ENCODE results near the gene COX8A.

DNA sequence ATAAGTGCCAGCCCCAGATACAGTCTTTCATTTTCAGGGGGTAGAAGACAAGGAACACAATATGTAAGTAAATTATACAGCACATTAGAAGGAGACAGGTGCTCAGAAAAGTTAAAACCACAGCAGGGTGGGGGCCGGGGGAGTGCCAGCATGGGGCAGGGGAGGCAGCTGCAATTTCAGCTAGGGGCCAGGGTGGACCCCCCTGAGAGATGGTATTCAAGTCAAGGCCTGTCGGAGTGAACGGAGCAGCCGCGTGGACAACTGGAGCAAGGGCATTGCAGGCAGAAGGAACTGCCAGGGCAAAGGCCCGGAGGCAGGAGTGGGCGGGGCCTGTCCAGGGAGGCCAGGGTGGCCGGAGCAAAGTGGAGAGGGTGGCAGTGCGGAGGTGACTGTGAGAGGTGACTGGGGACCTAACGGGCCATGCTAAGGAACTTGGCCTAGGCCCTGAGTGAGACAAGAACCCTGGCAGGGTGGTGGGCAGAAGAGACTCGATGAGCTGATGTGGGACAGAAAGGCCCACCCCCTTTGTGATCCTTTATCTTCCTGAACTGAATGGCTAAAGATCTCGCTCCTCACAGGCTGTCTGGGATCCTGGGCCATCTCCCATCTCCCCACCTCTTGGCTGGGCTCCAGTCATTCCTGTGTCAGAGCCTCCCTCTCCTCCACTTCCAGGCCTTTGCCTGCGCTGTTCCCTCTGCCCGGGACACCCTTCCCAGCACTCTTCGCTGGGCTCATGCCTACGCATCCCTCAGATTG lies 38.9 kb downstream of the COX8A start:
- TF ChIP-seq POLR2AphosphoS5 (IDR thresholded peaks at IDR 0.05; ENCODE audit: borderline replicate concordance, low read depth, low read length) (no peak), EZH2 (IDR thresholded peaks at IDR 0.05) (no peak), FOXP2 (optimal IDR thresholded peaks at IDR 0.05; ENCODE audit: control extremely low read depth, extremely low read length, insufficient read depth) (no peak)

Data from SK-N-MC (cell line).